H1 (cell line): ENCODE measurements around the gene RETREG3. TPM values are rescaled to one million over a fixed set of nuclear protein-coding genes. Genes with fewer than 3 reads are reported as not detected.

Experiments used
- CTCF ChIA-PET: fragments of 300-600 bp; sonication (Branson Sonifier 250); formaldehyde crosslinking; loops from one replicate; lab custom pipeline; 2021; ENCODE audit not compliant: partially characterized antibody; lab: Charles Lee
- POLR2A ChIA-PET: fragments of 300-600 bp; sonication (Branson Sonifier 250); formaldehyde crosslinking; loops from one replicate; lab custom pipeline; 2021; ENCODE audit warnings: inconsistent platforms; ENCODE audit not compliant: partially characterized antibody; lab: Charles Lee
- DNase-seq, 2 experiments: peaks; one replicate each; pipeline versions ENCODE4 v3.0.0 to v3.0.0-alpha.2; 2010 to 2022; ENCODE audit warnings: low spot score in 2 of 2, low read depth in 1 of 2, mixed read lengths in 1 of 2
- FAIRE-seq: peaks from 2 replicates; lab custom pipeline; 2011; peaks lifted over from hg19 to GRCh38; lab: Jason Lieb, UNC
- H2AFZ ChIP-seq: 2 replicates; pipeline ENCODE4 v1.8.1; 2012; ENCODE audit warnings: low read length, inconsistent platforms
- H2AK5ac ChIP-seq: 2 replicates; pipeline ENCODE4 v1.6.1; 2013; ENCODE audit warnings: low read depth, low read length
- H2BK120ac ChIP-seq: replicated peaks from 2 replicates; pipeline ENCODE3; 2013; ENCODE audit warnings: low read depth, low read length, inconsistent platforms
- H2BK12ac ChIP-seq: 2 replicates; pipeline ENCODE4 v1.6.1; 2013; ENCODE audit warnings: low read depth, low read length
- H2BK15ac ChIP-seq: 2 replicates; pipeline ENCODE4 v1.6.1; 2013; ENCODE audit warnings: low read length
- H2BK20ac ChIP-seq: 2 replicates; pipeline ENCODE4 v1.6.1; 2013; ENCODE audit warnings: low read length
- H2BK5ac ChIP-seq: 2 replicates; pipeline ENCODE4 v1.6.1; 2013; ENCODE audit warnings: low read depth, low read length
- H3K14ac ChIP-seq: 2 replicates; pipeline ENCODE4 v1.6.1; 2013; ENCODE audit warnings: inconsistent platforms; ENCODE audit not compliant: insufficient read length
- H3K18ac ChIP-seq: 2 replicates; pipeline ENCODE4 v1.6.1; 2013; ENCODE audit warnings: low read length; ENCODE audit errors: extremely low read depth
- H3K23ac ChIP-seq: 2 replicates; pipeline ENCODE4 v1.6.1; 2013; ENCODE audit warnings: inconsistent platforms; ENCODE audit not compliant: insufficient read length
- H3K23me2 ChIP-seq: 2 replicates; pipeline ENCODE4 v1.6.1; 2013; ENCODE audit warnings: low read depth, low read length
- H3K27ac ChIP-seq: 2 replicates; pipeline ENCODE4 v1.6.1; 2011; ENCODE audit warnings: low read depth, low read length, inconsistent platforms
- H3K27me3 ChIP-seq, 4 experiments: replicated peaks in 1 of 4; 1 replicate in 1 of 4; 2 replicates in 3 of 4; pipeline versions ENCODE4 v1.6.1 to v1.8.1; 2011 to 2013; ENCODE audit warnings: low read length in 3 of 4, mild to moderate bottlenecking in 3 of 4, inconsistent platforms in 2 of 4, mixed read lengths in 2 of 4, moderate library complexity in 1 of 4; ENCODE audit not compliant: control insufficient read depth in 3 of 4, insufficient read depth in 3 of 4; ENCODE audit errors: extremely low read depth in 1 of 4
- H3K36me3 ChIP-seq, 4 experiments: 2 replicates each; pipeline versions ENCODE4 v1.6.1 to v1.8.1; 2011 to 2013; ENCODE audit warnings: mild to moderate bottlenecking in 4 of 4, low read length in 3 of 4, moderate library complexity in 2 of 4, control low read depth in 1 of 4, inconsistent platforms in 1 of 4; ENCODE audit not compliant: insufficient read depth in 4 of 4, control insufficient read depth in 2 of 4
- H3K4ac ChIP-seq: replicated peaks from 2 replicates; pipeline ENCODE3; 2013; ENCODE audit warnings: low read length, low read depth, mixed read lengths, inconsistent platforms; ENCODE audit not compliant: insufficient read length
- H3K4me1 ChIP-seq, 4 experiments: replicated peaks in 1 of 4; 1 replicate in 1 of 4; 2 replicates in 3 of 4; pipeline versions ENCODE4 v1.6.1 to v1.8.1; 2011 to 2013; ENCODE audit warnings: low read length in 3 of 4, inconsistent platforms in 2 of 4, mixed read lengths in 1 of 4; ENCODE audit not compliant: insufficient read depth in 4 of 4, control insufficient read depth in 3 of 4
- H3K4me2 ChIP-seq, 2 experiments: 2 replicates each; pipeline versions ENCODE4 v1.6.1 to v1.8.1; 2011 to 2013; ENCODE audit warnings: low read depth in 2 of 2, low read length in 2 of 2, control low read depth in 1 of 2, inconsistent platforms in 1 of 2, mild to moderate bottlenecking in 1 of 2; ENCODE audit not compliant: insufficient read depth in 1 of 2
- H3K4me3 ChIP-seq, 4 experiments: fragments of 200-600, 300-600 bp in 1 of 4; sonication (generic), shearing (Covaris generic), sonication (Bioruptor Twin) in 1 of 4; 2 replicates each; pipeline versions ENCODE4 v1.5.1 to v1.8.1; 2011 to 2016; ENCODE audit warnings: low read length in 4 of 4, low read depth in 3 of 4, control low read depth in 2 of 4, inconsistent platforms in 2 of 4, mild to moderate bottlenecking in 2 of 4, mixed read lengths in 1 of 4, moderate library complexity in 1 of 4; ENCODE audit not compliant: insufficient read depth in 2 of 4; ENCODE audit errors: extremely low read depth in 1 of 4
- H3K56ac ChIP-seq: replicated peaks from 2 replicates; pipeline ENCODE3; 2013; ENCODE audit warnings: low read depth, mild to moderate bottlenecking, mixed read lengths, low read length, inconsistent platforms; ENCODE audit not compliant: insufficient read length
- H3K79me1 ChIP-seq: 2 replicates; pipeline ENCODE4 v1.6.1; 2013; ENCODE audit warnings: low read depth, low read length, control low read depth
- H3K79me2 ChIP-seq, 2 experiments: 2 replicates each; pipeline versions ENCODE4 v1.6.1 to v1.8.1; 2012 to 2013; ENCODE audit warnings: low read length in 2 of 2, mild to moderate bottlenecking in 2 of 2, inconsistent platforms in 1 of 2; ENCODE audit not compliant: insufficient read depth in 2 of 2, control insufficient read depth in 1 of 2
- H3K9ac ChIP-seq, 4 experiments: replicated peaks in 1 of 4; 1 replicate in 1 of 4; 2 replicates in 3 of 4; pipeline versions ENCODE4 v1.6.1 to v1.8.1; 2011 to 2013; ENCODE audit warnings: low read depth in 3 of 4, low read length in 3 of 4, control low read depth in 2 of 4, mild to moderate bottlenecking in 2 of 4, moderate library complexity in 2 of 4, inconsistent platforms in 1 of 4; ENCODE audit errors: extremely low read depth in 1 of 4
- H3K9me3 ChIP-seq, 2 experiments: 2 replicates each; pipeline versions ENCODE4 v1.6.1 to v1.8.1; 2012 to 2013; ENCODE audit warnings: mild to moderate bottlenecking in 2 of 2, moderate library complexity in 2 of 2, control low read depth in 1 of 2, inconsistent platforms in 1 of 2, low read depth in 1 of 2, low read length in 1 of 2, mixed read lengths in 1 of 2; ENCODE audit not compliant: insufficient read depth in 2 of 2
- H4K20me1 ChIP-seq, 2 experiments: replicated peaks in 1 of 2; 2 replicates each; pipeline versions ENCODE3 to v1.8.1; 2011 to 2013; ENCODE audit warnings: inconsistent platforms in 2 of 2, low read length in 2 of 2, mild to moderate bottlenecking in 1 of 2; ENCODE audit not compliant: insufficient read depth in 2 of 2, control insufficient read depth in 1 of 2
- H4K5ac ChIP-seq: 2 replicates; pipeline ENCODE4 v1.6.1; 2013; ENCODE audit warnings: low read length, low read depth, mixed read lengths, inconsistent platforms; ENCODE audit not compliant: insufficient read length
- H4K8ac ChIP-seq: 2 replicates; pipeline ENCODE4 v1.8.0; 2013; ENCODE audit warnings: mild to moderate bottlenecking, moderate library complexity, low read length, inconsistent platforms; ENCODE audit not compliant: insufficient read depth; ENCODE audit errors: extremely low read depth
- H4K91ac ChIP-seq: replicated peaks from 2 replicates; pipeline ENCODE3; 2013; ENCODE audit warnings: low read length, mixed read lengths, inconsistent platforms; ENCODE audit not compliant: insufficient read length
- CBX8 ChIP-seq: fragments of 300-800, 300-1000 bp; sonication (generic); IDR thresholded peaks from 2 replicates; pipeline ENCODE4 v1.7.1; 2016; ENCODE audit warnings: low read depth, low read length, borderline replicate concordance
- CHD2 ChIP-seq: IDR thresholded peaks from 2 replicates; pipeline ENCODE4 v1.6.1; 2012; ENCODE audit warnings: low read length, improper control_type of control experiment
- HDAC6 ChIP-seq: IDR thresholded peaks from one replicate; pipeline ENCODE4 v1.7.1; 2012; ENCODE audit warnings: low read depth, mild to moderate bottlenecking, inconsistent platforms, low read length, moderate library complexity
- KDM1A ChIP-seq: fragments of 200-600, 300-600 bp; sonication (generic); IDR thresholded peaks from 2 replicates; pipeline ENCODE4 v1.7.1; 2016; ENCODE audit warnings: mild to moderate bottlenecking, low read length, borderline replicate concordance
- MAFK ChIP-seq: IDR thresholded peaks from 2 replicates; pipeline ENCODE4 v1.6.1; 2012; ENCODE audit warnings: low read depth, mild to moderate bottlenecking, improper control_type of control experiment, low read length
- NANOG ChIP-seq: IDR thresholded peaks from 2 replicates; pipeline ENCODE4 v1.6.1; 2011; ENCODE audit warnings: low read length, low read depth, mild to moderate bottlenecking, inconsistent platforms; ENCODE audit not compliant: insufficient read depth, poor library complexity, severe bottlenecking
- POLR2AphosphoS5 ChIP-seq: IDR thresholded peaks from 2 replicates; pipeline ENCODE4 v1.6.1; 2011; ENCODE audit warnings: low read depth, low read length
- TAF1 ChIP-seq: IDR thresholded peaks from 2 replicates; pipeline ENCODE4 v1.6.1; 2011; ENCODE audit warnings: mild to moderate bottlenecking, low read depth, low read length
- WGBS, 2 experiments: shearing (Covaris generic) in 1 of 2; methylation state at CpG; one replicate each; pipeline versions ENCODE4 v1.1.6 to v1.1.7; 2013 to 2015; ENCODE audit warnings: low lambda C conversion rate in 2 of 2, mixed read lengths in 2 of 2, inconsistent platforms in 1 of 2, low coverage in 1 of 2, missing lambda C conversion rate in 1 of 2; ENCODE audit not compliant: insufficient replicate concordance in 2 of 2, insufficient coverage in 1 of 2, insufficient read length in 1 of 2; ENCODE audit errors: extremely low coverage in 1 of 2, missing lambda C conversion rate in 1 of 2; 5-methylcytosine and 5-hydroxymethylcytosine counted together
- polyA plus RNA-seq, 7 experiments: library from polyadenylated mRNA; depleted of rRNA in 3 of 7; stranded (reverse) in 5 of 7; unstranded in 2 of 7; fragments of >200 nt in 5 of 7; fragments of 200-250 nt in 2 of 7; gene quantifications; 1 replicate in 5 of 7; 2 replicates in 1 of 7; 4 replicates in 1 of 7; pipeline versions ENCODE4 v1.2.1 to v1.2.3, GENCODE V29; 2011 to 2013; ENCODE audit warnings: missing spikeins in 2 of 7, mixed read lengths in 2 of 7
- total RNA-seq: library from RNA; stranded (reverse); fragmentation: NEBNext Ultra II Directional; extraction: Animal tissue kit (Norgen Biotek cat#: 25700); gene quantifications from 2 replicates; pipeline ENCODE4 v1.2.1, GENCODE V29; 2021

Gene RETREG3
- total and polyA plus RNA-seq, 2 of the 8 experiments (the other 6 are each of a cell fraction or from before 2014, with no cell fraction given) = 23.7 to 42.6 TPM

- Histone ChIP-seq H3K56ac (no peak overlapping the region), H4K5ac (no peak overlapping the region), H3K36me3 (peaks cover 0 to 11% (median 6%) of the 10 kb centered on the region in 4 experiments; a peak in 4 of 8 replicates), H3K23me2 (peaks cover 9% of the 10 kb centered on the region), H3K18ac (no peak overlapping the region), H2BK15ac (no peak overlapping the region), H3K14ac (no peak overlapping the region), H3K27ac (no peak overlapping the region), H2BK120ac (no peak overlapping the region), H3K4me2 (no peak overlapping the region), H3K9me3 (no peaks in the 10 kb centered on the region), H3K9ac (no peak overlapping the region), H2BK5ac (no peak overlapping the region), H2BK20ac (no peak overlapping the region), H3K4ac (no peak overlapping the region), H3K4me1 (peaks cover 0 to 15% (median 13%) of the 10 kb centered on the region in 4 experiments; a peak in 6 of 7 replicates), H2AK5ac (no peak overlapping the region), H4K8ac (no peak overlapping the region), H3K79me2 (no peaks in the 10 kb centered on the region), H2AFZ (no peak overlapping the region), H3K79me1 (no peaks in the 10 kb centered on the region; the same call in 1 of the 2 replicates), H4K91ac (no peak overlapping the region), H4K20me1 (peaks cover 1 to 2% of the 10 kb centered on the region in 2 experiments), H2BK12ac (no peak overlapping the region), H3K23ac (no peak overlapping the region), H3K27me3 (no peaks in the 10 kb centered on the region), H3K4me3 (no peak overlapping the region)
- TF ChIP-seq TAF1 (no peak), HDAC6 (no peak), MAFK (no peak), NANOG (no peak), CBX8 (no peak), CHD2 (no peak), POLR2AphosphoS5 (no peak), KDM1A (no peak)
- no peak for DNase-seq
- CTCF ChIA-PET = interaction anchor here (5.1 kb wide), 1 partner anchor 10 kb away, joined by 28 read pairs; no protein-coding TSS in a partner anchor
- FAIRE-seq = no peak
- 95% methylated on average over 14 of the region's 14 CpGs; no CpG with 5 or more reads in 1 of the 2 experiments for WGBS, 2 experiments
- POLR2A ChIA-PET = interaction anchor here (0.6 to 4.3 kb wide), 4 partner anchors 9 to 157 kb away, joined by 3 to 43 read pairs (median 4); no protein-coding TSS in a partner anchor
Observed at GRCh38 chr17:42538482-42538881, 70.7 kb downstream of the RETREG3 start.
